NCI-H2196 (cell line): ENCODE measurements around the gene PTPRF.

Source experiments
- DNase-seq: peaks from one replicate; lab custom pipeline; 2025; ENCODE audit not compliant: unreplicated experiment; lab: John Stamatoyannopoulos, UW

PTPRF gene

GRCh38 chr1:43602990-43603389 is 72.3 kb downstream of the PTPRF start:
- DNase-seq: no peak

- DNase-seq: no peak
Observed at GRCh38 chr1:43604192-43604591, 73.5 kb downstream of the PTPRF start.

- no peak for DNase-seq
Observed at GRCh38 chr1:43605157-43605556, 74.5 kb downstream of the PTPRF start.

GRCh38 chr1:43605766-43606165 is 75.1 kb downstream of the PTPRF start:
- DNase-seq: no peak

- no peak for DNase-seq
Observed at GRCh38 chr1:43606624-43607023, 75.9 kb downstream of the PTPRF start.

- DNase-seq: no peak
Observed at GRCh38 chr1:43608827-43609226, 78.1 kb downstream of the PTPRF start.

- DNase-seq: no peak
Observed at GRCh38 chr1:43610339-43610738, 79.7 kb downstream of the PTPRF start.

- DNase-seq: no peak
Observed at GRCh38 chr1:43611950-43612349, 81.3 kb downstream of the PTPRF start.

GRCh38 chr1:43612406-43612805 is 81.7 kb downstream of the PTPRF start:
- DNase-seq: no peak

GRCh38 chr1:43613075-43613942 is 82.6 kb downstream of the PTPRF start:
- DNase-seq: no peak

GRCh38 chr1:43614211-43614610 is 83.5 kb downstream of the PTPRF start:
- no peak for DNase-seq

- DNase-seq: no peak
Observed at GRCh38 chr1:43614891-43615290, 84.2 kb downstream of the PTPRF start.

- DNase-seq: no peak
Observed at GRCh38 chr1:43616383-43616782, 85.7 kb downstream of the PTPRF start.

GRCh38 chr1:43617011-43617410 is 86.3 kb downstream of the PTPRF start:
- no peak for DNase-seq

- DNase-seq: no peak
Observed at GRCh38 chr1:43617668-43618067, 87.0 kb downstream of the PTPRF start.

- no peak for DNase-seq
Observed at GRCh38 chr1:43618521-43619313, 88.0 kb downstream of the PTPRF start.

GRCh38 chr1:43619314-43619790 is 88.7 kb downstream of the PTPRF start:
- no peak for DNase-seq

GRCh38 chr1:43619996-43620920 is 89.6 kb downstream of the PTPRF start:
- DNase-seq: no peak

GRCh38 chr1:43620956-43621355 is 90.3 kb downstream of the PTPRF start:
- no peak for DNase-seq

- no peak for DNase-seq
Observed at GRCh38 chr1:43621386-43621785, 90.7 kb downstream of the PTPRF start.

- DNase-seq: no peak
Observed at GRCh38 chr1:43621861-43622260, 91.2 kb downstream of the PTPRF start.
